ENCODE results near the gene SHC1. TPM values are rescaled to one million over a fixed set of nuclear protein-coding genes. Genes with fewer than 3 reads are reported as not detected.

SHC1 gene
- total RNA-seq, 4 donors from 2014 or later, result 69.1 to 104 (median 90.2) TPM

DNA sequence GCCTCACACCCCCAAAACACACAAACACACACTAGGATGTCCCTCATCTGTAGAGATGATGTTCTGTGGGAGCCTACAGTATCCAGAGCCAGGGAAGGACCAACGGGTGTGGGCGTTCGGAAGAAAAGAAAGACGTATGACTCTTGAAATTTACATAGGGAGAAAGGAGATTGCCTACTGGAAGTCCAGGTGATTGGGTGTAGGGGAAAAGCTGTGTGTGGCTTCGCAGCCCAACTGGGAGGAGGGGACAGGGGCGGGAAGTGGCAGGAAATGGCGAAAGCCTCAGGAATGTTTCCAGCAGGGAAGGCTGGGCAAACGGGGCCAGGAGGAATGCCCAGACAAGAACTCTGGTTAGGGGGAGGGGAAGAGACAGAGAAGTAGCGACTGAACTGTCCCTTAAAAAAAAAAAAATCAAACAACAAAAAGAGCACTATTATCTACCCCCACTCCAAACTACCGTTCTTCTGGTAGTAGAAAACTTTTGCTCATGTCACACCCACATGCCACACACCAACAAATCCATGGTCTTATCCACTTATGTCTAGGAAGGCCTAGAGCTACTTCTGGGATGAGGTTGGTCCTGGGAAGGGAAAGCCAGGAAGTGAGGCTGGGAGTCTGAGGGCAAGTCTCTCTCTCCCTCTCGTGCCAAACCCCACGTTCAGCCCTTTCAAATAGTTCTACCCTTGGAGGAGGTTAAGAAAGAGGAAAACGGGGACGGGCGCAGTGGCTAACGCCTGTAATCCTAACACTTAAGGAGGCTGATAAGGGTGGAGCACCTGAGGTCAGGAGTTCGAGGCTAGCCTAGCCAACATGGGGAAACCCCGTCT is 2.2 kb upstream of the SHC1 start:
- no peak for ATAC-seq
- Histone ChIP-seq H3K9me3 (no peaks in the 10 kb centered on the region), H3K4me1 (peaks cover 2 to 75% (median 34%) of the 10 kb centered on the region in 3 donors), H3K4me3 (peak overlapping the region in 1 of 2 donors; percentile 73), H3K27me3 (no peaks in the 10 kb centered on the region), H3K27ac (peak overlapping the region; percentile 95 to 99 (median 99)), H3K36me3 (peaks cover 0 to 12% of the 10 kb centered on the region in 2 donors)
- TF ChIP-seq POLR2AphosphoS5 (IDR thresholded peaks at IDR 0.05) (peak; percentile 93), EP300 (IDR thresholded peaks at IDR 0.05) (no peak), POLR2A (IDR thresholded peaks at IDR 0.05) (peak in 1 of 2 donors; percentile 39)
- TF ChIP-seq, protein P1, sequence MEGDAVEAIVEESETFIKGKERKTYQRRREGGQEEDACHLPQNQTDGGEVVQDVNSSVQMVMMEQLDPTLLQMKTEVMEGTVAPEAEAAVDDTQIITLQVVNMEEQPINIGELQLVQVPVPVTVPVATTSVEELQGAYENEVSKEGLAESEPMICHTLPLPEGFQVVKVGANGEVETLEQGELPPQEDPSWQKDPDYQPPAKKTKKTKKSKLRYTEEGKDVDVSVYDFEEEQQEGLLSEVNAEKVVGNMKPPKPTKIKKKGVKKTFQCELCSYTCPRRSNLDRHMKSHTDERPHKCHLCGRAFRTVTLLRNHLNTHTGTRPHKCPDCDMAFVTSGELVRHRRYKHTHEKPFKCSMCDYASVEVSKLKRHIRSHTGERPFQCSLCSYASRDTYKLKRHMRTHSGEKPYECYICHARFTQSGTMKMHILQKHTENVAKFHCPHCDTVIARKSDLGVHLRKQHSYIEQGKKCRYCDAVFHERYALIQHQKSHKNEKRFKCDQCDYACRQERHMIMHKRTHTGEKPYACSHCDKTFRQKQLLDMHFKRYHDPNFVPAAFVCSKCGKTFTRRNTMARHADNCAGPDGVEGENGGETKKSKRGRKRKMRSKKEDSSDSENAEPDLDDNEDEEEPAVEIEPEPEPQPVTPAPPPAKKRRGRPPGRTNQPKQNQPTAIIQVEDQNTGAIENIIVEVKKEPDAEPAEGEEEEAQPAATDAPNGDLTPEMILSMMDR (IDR thresholded peaks at IDR 0.05), result no peak
- WGBS, 2 donors (ENCODE audit: low coverage in 1 of 2), result 13 to 35% methylated on average over 12 to 18 of the region's 18 CpGs

DNA sequence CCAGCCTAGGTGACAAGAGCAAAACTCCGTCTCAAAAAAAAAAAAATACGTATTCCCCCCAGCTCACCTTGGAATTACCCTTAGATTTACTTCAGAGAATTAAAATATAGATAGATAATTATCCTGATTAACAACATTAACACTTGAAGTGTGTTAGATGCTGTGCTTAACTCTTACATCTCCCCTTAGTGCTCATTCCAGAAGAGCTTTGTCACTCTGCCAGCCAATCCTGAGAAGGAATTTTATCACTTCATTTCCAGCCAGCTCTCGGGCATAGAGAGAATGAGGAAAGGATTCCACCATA is 1.6 kb upstream of the SHC1 start:
- WGBS, 2 donors (ENCODE audit: low coverage in 1 of 2), result 25 to 64% methylated on average over 2 to 3 of the region's 3 CpGs
- no peak for ATAC-seq
- Histone ChIP-seq H3K27me3 (no peaks in the 10 kb centered on the region), H3K36me3 (peaks cover 0 to 18% of the 10 kb centered on the region in 2 donors), H3K27ac (peak overlapping the region; percentile 95 to 99 (median 99)), H3K9me3 (no peaks in the 10 kb centered on the region), H3K4me3 (peak overlapping the region in 1 of 2 donors; percentile 73), H3K4me1 (peaks cover 2 to 77% (median 34%) of the 10 kb centered on the region in 3 donors)
- TF ChIP-seq POLR2A (IDR thresholded peaks at IDR 0.05), result no peak
- TF ChIP-seq, protein P1 (IDR thresholded peaks at IDR 0.05), result no peak
- TF ChIP-seq EP300 (IDR thresholded peaks at IDR 0.05), result no peak
- no peak for TF ChIP-seq POLR2AphosphoS5 (IDR thresholded peaks at IDR 0.05)

DNA sequence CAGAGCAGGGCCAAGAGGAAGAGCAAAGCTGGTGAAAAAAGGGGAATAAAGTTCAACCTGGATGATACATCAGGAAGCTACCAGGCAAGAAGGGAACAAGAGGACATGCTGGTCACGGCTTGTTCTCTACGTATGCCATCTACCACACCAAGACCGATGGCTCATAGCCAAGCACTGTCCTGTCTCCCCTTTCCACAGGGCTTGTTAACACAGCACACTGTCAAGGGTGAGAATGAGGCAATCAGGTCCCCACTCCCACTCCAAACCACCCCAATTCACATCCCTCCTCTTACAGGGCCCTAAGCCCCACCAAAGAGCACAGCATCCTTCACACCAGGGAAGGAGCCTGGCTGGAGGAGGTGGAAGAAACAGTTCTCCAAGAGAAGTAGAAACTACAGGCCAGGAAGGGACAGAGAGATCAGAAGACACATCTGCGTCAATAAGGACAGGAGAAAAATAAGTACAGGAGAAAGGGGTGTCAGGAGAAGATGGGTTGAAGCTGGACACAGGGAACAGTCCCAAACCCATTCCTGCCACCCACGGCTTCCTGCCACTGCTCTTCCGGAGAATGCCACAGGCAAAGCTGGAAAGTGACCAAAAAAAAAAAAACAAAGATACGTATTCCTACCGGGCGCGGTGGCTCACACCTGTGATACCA is 923 bp upstream of the SHC1 start:
- peaks cover 2 to 76% (median 34%) of the 10 kb centered on the region in 3 donors for H3K4me1 ChIP-seq
- peak overlapping the region; percentile 95 to 99 (median 99) for H3K27ac ChIP-seq
- no peaks in the 10 kb centered on the region for H3K9me3 ChIP-seq
- ATAC-seq, result no peak
- H3K27me3 ChIP-seq, result no peaks in the 10 kb centered on the region
- 37 to 51% methylated on average over 7 to 10 of the region's 10 CpGs for WGBS, 2 donors (ENCODE audit: low coverage in 1 of 2)
- H3K4me3 ChIP-seq, result peak overlapping the region in 1 of 2 donors; percentile 55
- H3K36me3 ChIP-seq, result peaks cover 0 to 25% of the 10 kb centered on the region in 2 donors
- TF ChIP-seq EP300 (IDR thresholded peaks at IDR 0.05) (no peak), POLR2AphosphoS5 (IDR thresholded peaks at IDR 0.05) (peak; percentile 20)

DNA sequence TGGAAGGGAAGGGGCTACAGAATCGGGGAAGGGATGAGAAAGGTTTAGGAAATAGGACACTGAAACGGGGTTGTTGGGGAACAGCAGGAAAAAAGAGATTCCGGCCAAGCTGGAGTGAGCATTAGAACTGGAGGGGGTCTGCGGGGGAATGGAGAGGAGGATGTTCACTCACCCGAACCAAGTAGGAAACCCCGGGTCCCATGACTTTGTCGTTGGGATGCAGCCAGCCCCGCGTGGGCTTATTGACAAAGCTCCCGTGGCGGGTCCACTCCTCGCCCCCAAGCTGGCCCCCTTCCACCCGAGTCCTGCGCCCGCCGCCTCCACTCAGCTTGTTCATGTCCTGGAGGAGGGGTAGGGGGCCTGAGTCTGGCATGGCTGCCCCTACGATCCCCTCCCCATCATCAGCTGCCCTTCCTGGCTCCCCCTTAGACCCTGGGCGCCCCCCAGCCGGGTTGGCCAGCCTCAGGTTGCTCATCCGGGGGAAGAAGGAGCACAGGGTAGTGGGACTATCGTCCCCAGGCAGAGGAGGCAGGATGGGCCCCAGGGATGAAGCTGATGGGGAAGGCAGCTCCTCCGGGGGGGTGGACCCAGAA is 591 bp downstream of the SHC1 start:
- Histone ChIP-seq H3K9me3 (no peaks in the 10 kb centered on the region), H3K27me3 (no peaks in the 10 kb centered on the region), H3K4me1 (peaks cover 2 to 65% (median 34%) of the 10 kb centered on the region in 3 donors), H3K36me3 (peaks cover 0 to 40% of the 10 kb centered on the region in 2 donors), H3K27ac (peak overlapping the region; percentile 95 to 99 (median 99)), H3K4me3 (peak overlapping the region; percentile 32 to 55)
- ATAC-seq, result no peak
- 16 to 22% methylated on average over 5 to 11 of the region's 22 CpGs for WGBS, 2 donors (ENCODE audit: low coverage in 1 of 2)
- TF ChIP-seq POLR2AphosphoS5 (IDR thresholded peaks at IDR 0.05), result no peak
- TF ChIP-seq POLR2A (IDR thresholded peaks at IDR 0.05), result no peak
- TF ChIP-seq, protein P1 (IDR thresholded peaks at IDR 0.05), result no peak
- no peak for TF ChIP-seq EP300 (IDR thresholded peaks at IDR 0.05)

DNA sequence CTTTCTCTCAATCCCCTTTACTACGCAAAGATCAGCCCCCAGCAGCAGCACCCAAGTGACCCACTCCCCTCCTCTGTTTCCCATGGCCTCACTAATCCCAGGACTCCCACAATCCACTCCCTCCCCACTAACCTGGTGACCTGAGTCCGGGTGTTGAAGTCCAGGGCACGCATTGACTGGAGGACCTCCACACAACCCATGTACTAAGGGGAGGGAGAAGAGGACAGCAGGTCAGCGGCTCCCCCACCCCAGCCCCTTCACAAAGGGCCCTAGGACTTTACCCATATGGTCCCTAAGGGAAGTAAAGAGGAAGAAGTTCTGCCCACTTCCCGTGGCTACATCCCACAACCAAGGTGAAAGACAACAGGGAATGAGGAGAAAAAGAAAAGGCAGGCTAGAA is 1.3 kb downstream of the SHC1 start:
- peak overlapping the region in 1 of 2 donors; percentile 55 for H3K4me3 ChIP-seq
- H3K36me3 ChIP-seq, result peaks cover 0 to 47% of the 10 kb centered on the region in 2 donors
- no peak for ATAC-seq
- peak overlapping the region in 3 of 4 donors; percentile 95 to 99 (median 99) for H3K27ac ChIP-seq
- TF ChIP-seq, protein P1 (IDR thresholded peaks at IDR 0.05), result no peak
- no peak for TF ChIP-seq POLR2AphosphoS5 (IDR thresholded peaks at IDR 0.05)
- WGBS, 2 donors (ENCODE audit: low coverage in 1 of 2), result 75 to 80% methylated on average over 1 of the region's 5 CpGs
- no peaks in the 10 kb centered on the region for H3K27me3 ChIP-seq
- no peaks in the 10 kb centered on the region for H3K9me3 ChIP-seq
- H3K4me1 ChIP-seq, result peaks cover 2 to 65% (median 34%) of the 10 kb centered on the region in 3 donors

All from gastroesophageal sphincter (tissue), 4 donors.